ENCODE results near the gene SELENOK. TPM values are rescaled to one million over a fixed set of nuclear protein-coding genes. Genes with fewer than 3 reads are reported as not detected.

The SELENOK gene
- total and polyA plus RNA-seq, 2 donors (not counting 1 experiment from before 2014, with no cell fraction given) = 27.5 to 56.1 TPM

DNA sequence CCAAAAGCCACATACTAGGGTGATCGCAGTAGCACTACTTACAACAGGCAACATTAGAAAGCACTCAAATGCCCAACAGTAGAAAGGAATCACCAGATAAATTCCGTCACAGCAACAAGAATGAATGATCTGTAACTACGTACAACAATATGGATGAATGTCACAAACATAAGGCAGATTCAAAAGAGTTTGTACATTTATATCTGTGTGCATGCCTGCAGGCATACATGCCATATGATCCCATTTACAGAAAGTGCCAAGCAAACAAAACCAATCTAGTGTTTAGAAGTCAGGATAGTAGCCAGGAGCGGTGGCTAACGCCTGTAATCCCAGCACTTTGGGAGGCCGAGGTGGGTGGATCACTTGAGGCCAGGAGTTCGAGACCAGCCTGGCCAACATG is 41.7 kb downstream of the SELENOK start:
- H3K27ac Mint-ChIP-seq = no peak overlapping the region
- peaks cover 9% of the 10 kb centered on the region for H3K4me1 Mint-ChIP-seq
- no peak for TF ChIP-seq EZH2 (IDR thresholded peaks at IDR 0.05; ENCODE audit: borderline replicate concordance, insufficient read depth, low read depth, low read length, poor library complexity, severe bottlenecking)
- TF ChIP-seq, protein P1, sequence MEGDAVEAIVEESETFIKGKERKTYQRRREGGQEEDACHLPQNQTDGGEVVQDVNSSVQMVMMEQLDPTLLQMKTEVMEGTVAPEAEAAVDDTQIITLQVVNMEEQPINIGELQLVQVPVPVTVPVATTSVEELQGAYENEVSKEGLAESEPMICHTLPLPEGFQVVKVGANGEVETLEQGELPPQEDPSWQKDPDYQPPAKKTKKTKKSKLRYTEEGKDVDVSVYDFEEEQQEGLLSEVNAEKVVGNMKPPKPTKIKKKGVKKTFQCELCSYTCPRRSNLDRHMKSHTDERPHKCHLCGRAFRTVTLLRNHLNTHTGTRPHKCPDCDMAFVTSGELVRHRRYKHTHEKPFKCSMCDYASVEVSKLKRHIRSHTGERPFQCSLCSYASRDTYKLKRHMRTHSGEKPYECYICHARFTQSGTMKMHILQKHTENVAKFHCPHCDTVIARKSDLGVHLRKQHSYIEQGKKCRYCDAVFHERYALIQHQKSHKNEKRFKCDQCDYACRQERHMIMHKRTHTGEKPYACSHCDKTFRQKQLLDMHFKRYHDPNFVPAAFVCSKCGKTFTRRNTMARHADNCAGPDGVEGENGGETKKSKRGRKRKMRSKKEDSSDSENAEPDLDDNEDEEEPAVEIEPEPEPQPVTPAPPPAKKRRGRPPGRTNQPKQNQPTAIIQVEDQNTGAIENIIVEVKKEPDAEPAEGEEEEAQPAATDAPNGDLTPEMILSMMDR (IDR thresholded peaks at IDR 0.05) = no peak
- no peak overlapping the region for H3K9ac ChIP-seq (ENCODE audit: low read length)
- ChIA-PET CTCF (no interaction called here), POLR2A (no interaction called here)
- no peak overlapping the region for H3K4me3 Mint-ChIP-seq
- peaks cover 11 to 14% of the 10 kb centered on the region in 2 donors for H3K4me1 ChIP-seq (ENCODE audit: control insufficient read depth in 2 of 2, insufficient read depth in 2 of 2, low read length in 2 of 2)
- no peak overlapping the region for H3K27ac ChIP-seq (ENCODE audit: low read length in 2 of 2)
- 100% methylated on average over 3 of the region's 7 CpGs for WGBS (ENCODE audit: insufficient coverage)
- H3K36me3 ChIP-seq (replicated peaks in 1 of 2; ENCODE audit: control extremely low read depth in 1 of 2, control insufficient read depth in 1 of 2, extremely low read depth in 1 of 2, insufficient read depth in 2 of 2, low read length in 1 of 2) = no peaks in the 10 kb centered on the region
- H4K20me1 ChIP-seq (ENCODE audit: control insufficient read depth, insufficient read depth, low read length, poor library complexity, severe bottlenecking) = no peaks in the 10 kb centered on the region
- no peaks in the 10 kb centered on the region for H3K79me2 ChIP-seq (ENCODE audit: control insufficient read depth, insufficient read depth, low read length)
- H2AFZ ChIP-seq (ENCODE audit: insufficient read depth, low read depth, low read length, poor library complexity, severe bottlenecking) = no peak overlapping the region
- H3K27me3 Mint-ChIP-seq = peaks cover 21% of the 10 kb centered on the region
- H3K4me3 ChIP-seq (ENCODE audit: control extremely low read depth in 1 of 5, extremely low read depth in 1 of 5, insufficient read depth in 1 of 5, low read depth in 2 of 5, low read length in 4 of 5) = no peak overlapping the region
- DNase-seq (no peak), ATAC-seq (ENCODE audit: low read depth) (no peak)
- peaks cover 0 to 7% (median 0%) of the 10 kb centered on the region in 3 donors for H3K9me3 ChIP-seq (ENCODE audit: control extremely low read depth in 1 of 3, control insufficient read depth in 2 of 3, insufficient read depth in 1 of 3, low read length in 2 of 3)
- H3K4me2 ChIP-seq (replicated peaks; ENCODE audit: low read depth, low read length, poor library complexity, severe bottlenecking) = no peak overlapping the region
- no peaks in the 10 kb centered on the region for H3K9me3 Mint-ChIP-seq (ENCODE audit: insufficient read depth)
- peaks cover 0 to 32% (median 11%) of the 10 kb centered on the region in 4 experiments for H3K27me3 ChIP-seq (replicated peaks in 1 of 4; ENCODE audit: control extremely low read depth in 1 of 4, control insufficient read depth in 3 of 4, insufficient read depth in 4 of 4, low read length in 3 of 4)
- intact Hi-C loops (cut with micrococcal nuclease) = no loop called here

DNA sequence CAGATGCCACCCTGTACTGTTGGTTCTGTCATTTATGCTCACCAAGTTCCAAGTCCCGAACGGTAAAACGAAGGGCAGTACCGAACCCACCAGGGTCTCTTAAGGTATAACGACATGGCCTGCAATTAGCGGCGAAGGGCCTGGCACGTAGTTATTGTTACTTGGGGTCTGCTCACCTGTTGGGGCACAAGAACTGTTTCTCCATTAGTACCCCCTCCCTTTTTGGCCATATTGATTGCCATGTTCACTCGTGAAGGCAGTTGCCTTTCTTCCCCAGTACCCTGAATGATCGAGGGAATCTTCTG is 44.9 kb downstream of the SELENOK start:
- Histone ChIP-seq H3K9me3 (ENCODE audit: control extremely low read depth in 1 of 3, control insufficient read depth in 2 of 3, insufficient read depth in 1 of 3, low read length in 2 of 3) (peaks cover 0 to 8% (median 0%) of the 10 kb centered on the region in 3 donors), H3K27ac (ENCODE audit: low read length in 2 of 2) (no peak overlapping the region), H3K79me2 (ENCODE audit: control insufficient read depth, insufficient read depth, low read length) (no peaks in the 10 kb centered on the region), H3K36me3 (replicated peaks in 1 of 2; ENCODE audit: control extremely low read depth in 1 of 2, control insufficient read depth in 1 of 2, extremely low read depth in 1 of 2, insufficient read depth in 2 of 2, low read length in 1 of 2) (no peaks in the 10 kb centered on the region), H4K20me1 (ENCODE audit: control insufficient read depth, insufficient read depth, low read length, poor library complexity, severe bottlenecking) (no peaks in the 10 kb centered on the region), H3K27me3 (replicated peaks in 1 of 4; ENCODE audit: control extremely low read depth in 1 of 4, control insufficient read depth in 3 of 4, insufficient read depth in 4 of 4, low read length in 3 of 4) (peaks cover 0 to 52% (median 15%) of the 10 kb centered on the region in 4 experiments), H3K4me3 (ENCODE audit: control extremely low read depth in 1 of 5, extremely low read depth in 1 of 5, insufficient read depth in 1 of 5, low read depth in 2 of 5, low read length in 4 of 5) (no peak overlapping the region), H3K4me1 (ENCODE audit: control insufficient read depth in 2 of 2, insufficient read depth in 2 of 2, low read length in 2 of 2) (peaks cover 14 to 21% of the 10 kb centered on the region in 2 donors), H2AFZ (ENCODE audit: insufficient read depth, low read depth, low read length, poor library complexity, severe bottlenecking) (peak overlapping the region; percentile 62), H3K9ac (ENCODE audit: low read length) (no peak overlapping the region), H3K4me2 (replicated peaks; ENCODE audit: low read depth, low read length, poor library complexity, severe bottlenecking) (peak overlapping the region; percentile 87)
- no peaks in the 10 kb centered on the region for H3K9me3 Mint-ChIP-seq (ENCODE audit: insufficient read depth)
- ChIA-PET CTCF (no interaction called here), POLR2A (interaction anchor here (0.8 kb wide), 1 partner anchor 882 kb away, joined by 3 read pairs; no protein-coding TSS in a partner anchor)
- WGBS (ENCODE audit: insufficient coverage) = 60% methylated on average over 10 of the region's 10 CpGs
- peaks cover 27% of the 10 kb centered on the region for H3K4me1 Mint-ChIP-seq
- ATAC-seq (ENCODE audit: low read depth) = no peak
- no peak for TF ChIP-seq EZH2 (IDR thresholded peaks at IDR 0.05; ENCODE audit: borderline replicate concordance, insufficient read depth, low read depth, low read length, poor library complexity, severe bottlenecking)
- TF ChIP-seq, protein P1 (IDR thresholded peaks at IDR 0.05) = no peak
- no peak for DNase-seq
- H3K27me3 Mint-ChIP-seq = peaks cover 36% of the 10 kb centered on the region
- intact Hi-C loops (cut with micrococcal nuclease) = no loop called here
- H3K4me3 Mint-ChIP-seq = peak overlapping the region; percentile 78
- H3K27ac Mint-ChIP-seq = no peak overlapping the region
